Ovary (tissue), 3 donors: ENCODE measurements around the gene SLC25A18.

Experiments
- POLR2A ChIP-seq: fragments of 450-650 bp; IDR thresholded peaks from one replicate; pipeline ENCODE4 v1.6.1; 2017; ENCODE audit warnings: antibody characterized with exemption, mild to moderate bottlenecking, moderate library complexity
- TF ChIP-seq, protein P1 (sequence below), 3 donors: fragments of 450-650 bp in 2 of 3; fragments of 200-600 bp in 1 of 3; IDR thresholded peaks; one replicate each; pipeline versions ENCODE4 v1.5.1 to v1.8.0; 2016 to 2022; ENCODE audit warnings: antibody characterized with exemption in 3 of 3, mild to moderate bottlenecking in 1 of 3
- donor health status: DM: no; HTN: no; CAD: no.

DNA sequence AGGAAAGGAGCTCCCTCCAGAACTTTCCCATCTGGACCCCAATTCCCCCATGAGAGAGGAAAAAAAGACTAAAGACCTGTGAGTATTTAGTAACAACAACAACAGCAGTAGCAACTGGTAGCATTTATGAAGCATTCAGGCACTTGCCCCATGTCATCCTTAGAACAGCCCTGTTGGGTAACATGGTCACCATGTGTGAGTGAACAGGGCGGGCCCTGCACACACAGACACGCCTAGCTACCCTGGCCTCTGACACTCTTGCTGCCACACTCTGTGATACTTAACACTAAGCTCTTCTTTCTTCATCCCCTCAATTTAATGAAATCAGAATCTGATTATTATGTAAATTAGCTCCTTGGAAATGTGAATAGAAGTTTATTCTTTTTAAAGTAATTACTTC is 26.1 kb upstream of the SLC25A18 start:
- TF ChIP-seq, protein P1, sequence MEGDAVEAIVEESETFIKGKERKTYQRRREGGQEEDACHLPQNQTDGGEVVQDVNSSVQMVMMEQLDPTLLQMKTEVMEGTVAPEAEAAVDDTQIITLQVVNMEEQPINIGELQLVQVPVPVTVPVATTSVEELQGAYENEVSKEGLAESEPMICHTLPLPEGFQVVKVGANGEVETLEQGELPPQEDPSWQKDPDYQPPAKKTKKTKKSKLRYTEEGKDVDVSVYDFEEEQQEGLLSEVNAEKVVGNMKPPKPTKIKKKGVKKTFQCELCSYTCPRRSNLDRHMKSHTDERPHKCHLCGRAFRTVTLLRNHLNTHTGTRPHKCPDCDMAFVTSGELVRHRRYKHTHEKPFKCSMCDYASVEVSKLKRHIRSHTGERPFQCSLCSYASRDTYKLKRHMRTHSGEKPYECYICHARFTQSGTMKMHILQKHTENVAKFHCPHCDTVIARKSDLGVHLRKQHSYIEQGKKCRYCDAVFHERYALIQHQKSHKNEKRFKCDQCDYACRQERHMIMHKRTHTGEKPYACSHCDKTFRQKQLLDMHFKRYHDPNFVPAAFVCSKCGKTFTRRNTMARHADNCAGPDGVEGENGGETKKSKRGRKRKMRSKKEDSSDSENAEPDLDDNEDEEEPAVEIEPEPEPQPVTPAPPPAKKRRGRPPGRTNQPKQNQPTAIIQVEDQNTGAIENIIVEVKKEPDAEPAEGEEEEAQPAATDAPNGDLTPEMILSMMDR (IDR thresholded peaks at IDR 0.05), result no peak
- TF ChIP-seq POLR2A, result no peak
